Measurements from ENCODE around the gene GMDS. TPM values are rescaled to one million over a fixed set of nuclear protein-coding genes. Genes with fewer than 3 reads are reported as not detected.

The GMDS gene
- total RNA-seq, 1 donor from 2014 or later = 34.0 TPM

GRCh38 chr6:1576166-1576565 lies 669.2 kb downstream of the GMDS start:
- no peaks in the 10 kb centered on the region for H3K27me3 Mint-ChIP-seq (ENCODE audit: low read depth)
- H3K4me3 Mint-ChIP-seq (ENCODE audit: unreplicated experiment) = no peak overlapping the region
- peaks cover 2% of the 10 kb centered on the region for H3K36me3 Mint-ChIP-seq (ENCODE audit: low read depth)
- H3K27ac Mint-ChIP-seq (ENCODE audit: unreplicated experiment) = no peak overlapping the region
- no peak for TF ChIP-seq CTCF (IDR thresholded peaks at IDR 0.05)
- peaks cover 10% of the 10 kb centered on the region for H3K9me3 Mint-ChIP-seq (ENCODE audit: low read depth)
- H3K4me1 Mint-ChIP-seq (ENCODE audit: low read depth) = peaks cover 21% of the 10 kb centered on the region
- DNase-seq (ENCODE audit: low spot score) = no peak

GRCh38 chr6:1575210-1576041 lies 670.0 kb downstream of the GMDS start:
- no peaks in the 10 kb centered on the region for H3K27me3 Mint-ChIP-seq (ENCODE audit: low read depth)
- DNase-seq (ENCODE audit: low spot score) = no peak
- H3K4me1 Mint-ChIP-seq (ENCODE audit: low read depth) = peaks cover 21% of the 10 kb centered on the region
- peaks cover 7% of the 10 kb centered on the region for H3K36me3 Mint-ChIP-seq (ENCODE audit: low read depth)
- H3K9me3 Mint-ChIP-seq (ENCODE audit: low read depth) = peaks cover 17% of the 10 kb centered on the region
- peak overlapping the region; percentile 81 for H3K27ac Mint-ChIP-seq (ENCODE audit: unreplicated experiment)
- peak overlapping the region; percentile 32 for H3K4me3 Mint-ChIP-seq (ENCODE audit: unreplicated experiment)
- TF ChIP-seq CTCF (IDR thresholded peaks at IDR 0.05) = no peak

- Mint-ChIP-seq H3K27ac (ENCODE audit: unreplicated experiment) (peak overlapping the region; percentile 81), H3K4me3 (ENCODE audit: unreplicated experiment) (peak overlapping the region; percentile 32), H3K27me3 (ENCODE audit: low read depth) (no peaks in the 10 kb centered on the region), H3K4me1 (ENCODE audit: low read depth) (peaks cover 16% of the 10 kb centered on the region), H3K36me3 (ENCODE audit: low read depth) (peaks cover 7% of the 10 kb centered on the region), H3K9me3 (ENCODE audit: low read depth) (peaks cover 21% of the 10 kb centered on the region)
- no peak for TF ChIP-seq CTCF (IDR thresholded peaks at IDR 0.05)
- no peak for DNase-seq (ENCODE audit: low spot score)
Measured at GRCh38 chr6:1574890-1575209, 670.6 kb downstream of the GMDS start.

GRCh38 chr6:1574083-1574761 lies 671.2 kb downstream of the GMDS start:
- Mint-ChIP-seq H3K27ac (ENCODE audit: unreplicated experiment) (no peak overlapping the region), H3K27me3 (ENCODE audit: low read depth) (no peaks in the 10 kb centered on the region), H3K36me3 (ENCODE audit: low read depth) (peaks cover 7% of the 10 kb centered on the region), H3K4me3 (ENCODE audit: unreplicated experiment) (no peak overlapping the region), H3K4me1 (ENCODE audit: low read depth) (peaks cover 16% of the 10 kb centered on the region), H3K9me3 (ENCODE audit: low read depth) (peaks cover 21% of the 10 kb centered on the region)
- TF ChIP-seq CTCF (IDR thresholded peaks at IDR 0.05) = no peak
- DNase-seq (ENCODE audit: low spot score) = no peak
